ENCODE data around the gene GPI.

The GPI gene

DNA sequence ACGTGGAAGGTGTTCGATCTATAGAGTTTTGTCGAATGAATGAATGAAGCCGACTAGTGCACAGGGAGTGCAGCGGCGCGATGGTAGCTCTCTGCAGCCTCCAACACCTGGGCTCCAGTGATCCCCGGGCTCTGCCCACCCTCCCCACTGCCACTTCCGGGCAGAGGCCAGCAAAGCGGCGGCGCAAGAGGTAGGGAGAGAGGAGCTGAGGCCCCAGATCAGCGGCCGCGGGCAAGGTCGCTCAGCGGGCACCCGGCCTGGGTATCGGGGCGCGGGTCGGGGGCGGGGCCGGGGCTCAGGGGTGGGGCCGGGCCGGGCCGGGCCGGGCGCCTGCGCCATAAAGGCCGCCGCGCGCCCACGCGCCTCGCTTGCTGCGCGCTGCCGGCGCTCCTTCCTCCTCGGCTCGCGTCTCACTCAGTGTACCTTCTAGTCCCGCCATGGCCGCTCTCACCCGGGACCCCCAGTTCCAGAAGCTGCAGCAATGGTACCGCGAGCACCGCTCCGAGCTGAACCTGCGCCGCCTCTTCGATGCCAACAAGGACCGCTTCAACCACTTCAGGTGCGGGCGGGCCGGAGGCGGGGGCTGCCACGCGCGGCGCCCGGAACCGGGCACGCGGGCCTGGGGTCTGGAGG lies at the start of gene GPI:
TSS of gene GPI (plus strand) at position 367 of the 633 bp plus-strand sequence. CDS start at position 438, 71 bp downstream.
- H3K4me3 ChIP-seq (ENCODE audit: control insufficient read depth, low read depth, low read length), result peak within 1 kb of the TSS; percentile 83
- TF ChIP-seq, protein P1, sequence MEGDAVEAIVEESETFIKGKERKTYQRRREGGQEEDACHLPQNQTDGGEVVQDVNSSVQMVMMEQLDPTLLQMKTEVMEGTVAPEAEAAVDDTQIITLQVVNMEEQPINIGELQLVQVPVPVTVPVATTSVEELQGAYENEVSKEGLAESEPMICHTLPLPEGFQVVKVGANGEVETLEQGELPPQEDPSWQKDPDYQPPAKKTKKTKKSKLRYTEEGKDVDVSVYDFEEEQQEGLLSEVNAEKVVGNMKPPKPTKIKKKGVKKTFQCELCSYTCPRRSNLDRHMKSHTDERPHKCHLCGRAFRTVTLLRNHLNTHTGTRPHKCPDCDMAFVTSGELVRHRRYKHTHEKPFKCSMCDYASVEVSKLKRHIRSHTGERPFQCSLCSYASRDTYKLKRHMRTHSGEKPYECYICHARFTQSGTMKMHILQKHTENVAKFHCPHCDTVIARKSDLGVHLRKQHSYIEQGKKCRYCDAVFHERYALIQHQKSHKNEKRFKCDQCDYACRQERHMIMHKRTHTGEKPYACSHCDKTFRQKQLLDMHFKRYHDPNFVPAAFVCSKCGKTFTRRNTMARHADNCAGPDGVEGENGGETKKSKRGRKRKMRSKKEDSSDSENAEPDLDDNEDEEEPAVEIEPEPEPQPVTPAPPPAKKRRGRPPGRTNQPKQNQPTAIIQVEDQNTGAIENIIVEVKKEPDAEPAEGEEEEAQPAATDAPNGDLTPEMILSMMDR (conservative IDR thresholded peaks at IDR 0.05; ENCODE audit: control insufficient read depth, insufficient read depth, low read depth, low read length), result no peak
- peak; percentile 29 for DNase-seq (ENCODE audit: low read depth)

DNA sequence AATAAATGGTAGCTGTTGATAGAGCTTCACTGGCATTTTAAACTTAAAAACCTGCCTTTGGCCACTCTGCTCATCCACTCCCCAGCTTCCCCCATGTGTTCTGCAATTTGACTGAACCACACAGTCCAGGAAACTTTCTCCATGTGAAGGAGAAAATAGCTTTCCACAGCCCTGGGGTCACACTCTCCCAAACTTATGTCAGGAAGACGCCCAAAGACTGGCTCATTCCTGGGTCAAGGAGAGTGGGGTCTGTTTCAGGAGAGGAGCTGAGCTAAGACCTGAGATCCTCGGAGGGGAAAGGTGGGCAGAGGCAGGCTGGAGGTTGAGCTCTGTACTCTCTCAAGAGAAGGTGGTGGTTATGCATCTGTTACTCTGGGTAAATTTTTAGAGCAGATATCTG lies 48.7 kb upstream of the GPI start:
- TF ChIP-seq, protein P1 (conservative IDR thresholded peaks at IDR 0.05; ENCODE audit: control insufficient read depth, insufficient read depth, low read depth, low read length), result no peak
- H3K4me3 ChIP-seq (ENCODE audit: control insufficient read depth, low read depth, low read length), result no peak overlapping the region
- no peak for DNase-seq (ENCODE audit: low read depth)

DNA sequence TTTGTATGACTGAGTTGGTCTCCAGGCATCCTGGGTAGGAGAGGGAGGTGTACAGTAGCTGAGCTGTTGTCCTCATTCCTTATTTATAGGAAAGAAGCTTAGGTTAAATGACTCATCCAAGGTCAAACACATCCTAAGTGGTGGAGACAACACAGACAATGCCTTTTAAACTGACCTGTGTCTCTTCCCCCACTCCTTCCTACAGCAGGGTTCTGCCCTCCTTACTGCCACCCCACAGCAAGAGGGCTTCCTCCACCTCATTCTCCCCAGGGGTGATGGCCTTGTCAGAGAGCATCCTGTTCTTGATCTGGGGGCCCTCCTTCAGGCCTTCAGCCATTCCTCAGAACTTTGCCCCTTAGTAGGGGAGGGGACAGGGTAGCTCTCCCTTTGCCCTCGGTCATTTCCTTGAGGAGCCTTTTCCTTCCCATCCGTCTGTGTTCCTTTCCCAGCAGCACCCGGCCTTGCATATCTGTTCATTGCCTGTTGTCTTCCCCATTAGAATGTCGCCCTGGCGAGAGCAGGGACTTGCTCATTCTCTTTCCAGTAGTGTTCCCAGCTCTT lies 48.2 kb upstream of the GPI start:
- H3K4me3 ChIP-seq (ENCODE audit: control insufficient read depth, low read depth, low read length), result no peak overlapping the region
- TF ChIP-seq, protein P1 (conservative IDR thresholded peaks at IDR 0.05; ENCODE audit: control insufficient read depth, insufficient read depth, low read depth, low read length), result no peak
- DNase-seq (ENCODE audit: low read depth), result peak; percentile 67

DNA sequence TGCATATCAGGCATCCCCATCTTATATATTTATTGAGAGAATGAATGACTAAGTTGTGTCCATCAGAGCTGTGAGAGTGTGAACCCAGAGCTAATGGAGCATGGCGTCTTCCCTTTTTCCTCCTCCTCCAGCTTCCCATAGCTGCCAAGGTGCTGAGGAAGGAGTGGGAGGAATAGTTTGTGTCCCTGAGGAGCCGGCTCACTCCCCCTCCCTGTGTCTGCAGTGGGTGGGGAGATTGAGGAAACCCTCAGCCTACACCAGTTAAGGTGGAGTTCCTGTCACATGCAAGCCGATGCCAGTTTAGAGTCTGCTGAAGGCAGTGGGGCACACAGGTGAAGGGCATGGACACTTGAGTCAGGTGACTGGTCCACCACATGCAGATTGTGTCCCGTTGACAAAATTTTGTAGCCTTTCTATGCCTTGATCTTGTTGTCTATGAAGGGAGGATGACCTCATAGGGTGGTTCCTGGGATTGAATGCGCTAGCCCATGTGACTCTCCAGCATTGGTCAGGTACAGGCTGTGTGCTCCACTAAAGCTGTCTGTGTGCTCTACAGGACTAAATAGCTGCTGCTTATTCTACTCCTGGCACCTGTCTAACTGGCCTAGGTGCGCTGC lies 47.6 kb upstream of the GPI start:
- no peak overlapping the region for H3K4me3 ChIP-seq (ENCODE audit: control insufficient read depth, low read depth, low read length)
- TF ChIP-seq, protein P1 (conservative IDR thresholded peaks at IDR 0.05; ENCODE audit: control insufficient read depth, insufficient read depth, low read depth, low read length), result no peak
- peak; percentile 41 for DNase-seq (ENCODE audit: low read depth)

DNA sequence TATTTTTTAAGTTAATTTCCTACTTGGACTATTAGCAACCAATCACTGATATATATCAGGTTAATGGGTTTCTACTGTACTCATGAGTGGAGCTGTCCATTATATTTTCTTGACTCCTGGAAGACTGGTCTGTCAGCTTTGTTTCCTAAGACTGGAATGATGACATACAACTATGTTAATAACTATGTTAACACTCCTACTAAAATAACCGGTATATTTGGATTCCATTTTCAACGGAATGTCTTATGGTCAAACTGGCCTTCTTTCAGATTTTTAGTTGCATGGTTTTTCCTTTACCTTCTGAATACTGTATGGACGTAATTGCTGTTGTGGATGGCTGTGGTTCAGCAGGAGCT lies 45.8 kb upstream of the GPI start:
- TF ChIP-seq, protein P1 (conservative IDR thresholded peaks at IDR 0.05; ENCODE audit: control insufficient read depth, insufficient read depth, low read depth, low read length), result no peak

DNA sequence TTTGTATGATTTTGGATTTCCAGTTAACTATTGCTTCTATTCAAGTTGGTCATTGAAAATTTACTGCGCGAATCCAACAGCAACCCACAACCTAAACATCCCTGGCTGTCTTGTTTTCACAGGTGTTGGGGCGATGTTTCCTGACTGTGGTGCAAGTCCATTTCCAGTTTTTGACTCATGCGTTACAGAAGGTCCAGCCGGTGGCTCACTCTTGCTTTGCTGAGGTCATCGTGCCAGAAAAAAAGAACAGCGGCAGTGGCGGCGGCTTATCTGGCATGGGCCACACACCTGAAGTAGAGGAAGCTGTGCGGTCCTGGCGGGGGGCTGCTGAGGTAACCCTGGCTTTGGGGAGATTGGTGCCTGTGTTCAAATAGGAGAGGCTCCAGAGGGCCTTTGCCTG lies 45.2 kb upstream of the GPI start:
- peak; percentile 36 for DNase-seq (ENCODE audit: low read depth)
- TF ChIP-seq, protein P1 (conservative IDR thresholded peaks at IDR 0.05; ENCODE audit: control insufficient read depth, insufficient read depth, low read depth, low read length), result no peak
- no peak overlapping the region for H3K4me3 ChIP-seq (ENCODE audit: control insufficient read depth, low read depth, low read length)

More for the DNA sequence above, 45.8 kb upstream of the GPI start:
- no peak for DNase-seq (ENCODE audit: low read depth)
- no peak overlapping the region for H3K4me3 ChIP-seq (ENCODE audit: control insufficient read depth, low read depth, low read length)
